Measurements from ENCODE around the gene DDX18.
A peak's percentile ranks its signal among the peaks of the same experiment; 100 is the strongest.
"Not testable (repeated sequence)": the region's sequence is repeated elsewhere in the genome, so short reads cannot be mapped to it uniquely, and the experiment has no call there.

DDX18 gene

GRCh38 chr2:117814417-117815264 lies at the start of gene DDX18:
Gene DDX18, plus strand, starts transcription at chr2:117814691. Its CDS starts 87 bp downstream, at chr2:117814778.
- DNase-seq = peak; percentile 98

- no peak for DNase-seq
Measured at GRCh38 chr2:117770730-117771129, 43.8 kb upstream of the DDX18 start.

- peak; percentile 71 for DNase-seq
Measured at GRCh38 chr2:117771969-117772630, 42.4 kb upstream of the DDX18 start.

GRCh38 chr2:117774716-117775115 lies 39.8 kb upstream of the DDX18 start:
- no peak for DNase-seq

GRCh38 chr2:117775703-117776219 lies 38.7 kb upstream of the DDX18 start:
- no peak for DNase-seq

GRCh38 chr2:117776888-117777287 lies 37.6 kb upstream of the DDX18 start:
- DNase-seq = no peak

GRCh38 chr2:117785740-117786139 lies 28.8 kb upstream of the DDX18 start:
- DNase-seq = peak; percentile 35

- DNase-seq = no peak
Measured at GRCh38 chr2:117786520-117786919, 28.0 kb upstream of the DDX18 start.

GRCh38 chr2:117789505-117789904 lies 25.0 kb upstream of the DDX18 start:
- DNase-seq = no peak

GRCh38 chr2:117794668-117795067 lies 19.8 kb upstream of the DDX18 start:
- DNase-seq = no peak

GRCh38 chr2:117801826-117802225 lies 12.7 kb upstream of the DDX18 start:
- DNase-seq = no peak

- DNase-seq = peak; percentile 11
Measured at GRCh38 chr2:117803644-117804325, 10.7 kb upstream of the DDX18 start.

GRCh38 chr2:117812443-117812842 lies 2.0 kb upstream of the DDX18 start:
- DNase-seq = no peak

GRCh38 chr2:117815946-117816345 lies 1.5 kb downstream of the DDX18 start:
- no peak for DNase-seq

- DNase-seq = no peak
Measured at GRCh38 chr2:117818921-117819320, 4.4 kb downstream of the DDX18 start.

- DNase-seq = no peak
Measured at GRCh38 chr2:117820444-117820843, 6.0 kb downstream of the DDX18 start.

- DNase-seq = no peak
Measured at GRCh38 chr2:117825437-117825836, 10.9 kb downstream of the DDX18 start.

- DNase-seq = not testable (repeated sequence)
Measured at GRCh38 chr2:117827464-117827863, 13.0 kb downstream of the DDX18 start.

- no peak for DNase-seq
Measured at GRCh38 chr2:117828870-117829269, 14.4 kb downstream of the DDX18 start.

- no peak for DNase-seq
Measured at GRCh38 chr2:117832332-117832731, 17.8 kb downstream of the DDX18 start.

GRCh38 chr2:117832905-117833613 lies 18.6 kb downstream of the DDX18 start:
- DNase-seq = no peak

GRCh38 chr2:117833911-117834310 lies 19.4 kb downstream of the DDX18 start:
- DNase-seq = no peak

- no peak for DNase-seq
Measured at GRCh38 chr2:117834992-117835391, 20.5 kb downstream of the DDX18 start.
